ENCODE measurements around the gene C14orf119.
A peak's percentile ranks its signal among the peaks of the same experiment; 100 is the strongest.

C14orf119 gene, protein sequence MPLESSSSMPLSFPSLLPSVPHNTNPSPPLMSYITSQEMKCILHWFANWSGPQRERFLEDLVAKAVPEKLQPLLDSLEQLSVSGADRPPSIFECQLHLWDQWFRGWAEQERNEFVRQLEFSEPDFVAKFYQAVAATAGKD

DNA sequence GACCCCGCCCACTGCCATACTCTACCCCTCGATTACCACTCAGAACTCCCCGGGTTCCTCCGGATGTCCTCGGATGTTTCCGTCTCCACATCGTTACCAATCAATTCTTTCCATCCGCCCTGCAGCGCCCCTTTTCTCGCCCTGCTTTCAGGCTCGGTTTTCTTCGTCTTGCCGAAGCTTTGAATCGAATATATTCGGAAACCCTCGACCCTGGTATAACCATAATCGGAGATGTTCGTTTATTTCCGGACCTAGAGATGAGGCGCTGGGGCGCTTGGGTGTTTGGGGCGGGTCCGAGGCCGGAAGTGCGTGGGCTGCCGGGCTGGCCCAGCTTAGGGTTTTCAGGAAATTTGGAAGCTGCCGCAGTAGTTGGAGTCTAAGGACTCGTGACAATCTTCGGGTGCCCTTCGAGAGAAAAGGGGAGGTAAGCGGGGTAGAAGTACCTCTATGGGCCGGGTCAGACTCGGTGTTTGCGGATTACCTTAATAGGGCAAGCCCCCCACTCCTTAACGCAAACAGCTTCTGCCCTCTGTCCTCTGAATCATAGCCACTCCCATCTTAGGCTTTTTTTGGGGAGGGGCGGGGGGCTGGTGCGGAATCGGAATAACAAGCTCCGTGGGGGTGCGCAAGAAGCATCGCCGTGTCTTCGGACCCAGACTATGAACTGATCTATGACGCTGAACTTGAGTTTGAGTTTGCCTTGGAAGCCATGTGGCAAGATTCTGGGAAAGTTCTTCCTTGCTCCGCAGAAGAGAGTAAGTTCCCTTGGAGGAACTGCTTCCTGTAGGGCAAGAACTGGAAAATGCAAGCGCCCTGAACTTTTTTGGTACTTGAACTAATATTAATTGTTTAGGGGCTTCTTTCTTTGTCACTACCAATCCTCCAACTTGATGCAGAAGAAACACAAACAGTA lies at the start of gene C14orf119:
Gene C14orf119 (plus strand): TSS at position 310 of the 913 bp plus-strand sequence. CDS start 2,154 bp downstream, outside the sequence.
- peak; percentile 99 for DNase-seq

DNA sequence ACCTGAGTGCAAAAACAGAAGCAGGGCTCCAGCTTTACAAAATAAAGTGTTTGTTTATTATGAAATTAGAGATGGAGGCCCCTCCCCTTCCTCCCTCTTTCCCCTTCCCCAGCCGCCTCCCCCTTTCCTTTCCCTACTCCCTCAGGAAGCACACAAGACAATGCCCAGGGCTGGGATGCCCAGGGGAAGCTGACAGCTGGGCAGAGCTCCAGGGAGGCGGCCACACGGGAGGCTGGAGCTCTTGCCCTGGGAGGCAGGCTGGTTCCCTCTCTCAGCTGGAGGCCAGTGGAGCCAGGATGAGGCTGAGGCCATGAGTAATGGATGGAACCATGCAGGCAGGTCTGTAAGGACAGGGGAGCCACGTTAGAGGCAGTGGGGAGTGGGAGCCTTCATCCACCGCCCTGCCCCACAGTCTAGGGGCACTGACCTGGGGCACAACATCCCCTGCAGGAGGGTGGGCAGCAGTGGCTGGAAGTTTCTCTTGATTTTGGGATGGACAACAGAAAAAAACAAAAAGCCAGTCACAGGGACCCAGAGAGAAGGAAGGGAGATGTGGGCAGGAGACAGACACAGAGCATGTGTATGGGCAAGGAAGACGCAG lies 48.2 kb upstream of the C14orf119 start:
- DNase-seq = no peak

- DNase-seq = no peak
These were observed 47.3 kb upstream of the C14orf119 start for GRCh38 chr14:23047751-23048693.

GRCh38 chr14:23049011-23049410 lies 46.3 kb upstream of the C14orf119 start:
- DNase-seq = no peak

DNA sequence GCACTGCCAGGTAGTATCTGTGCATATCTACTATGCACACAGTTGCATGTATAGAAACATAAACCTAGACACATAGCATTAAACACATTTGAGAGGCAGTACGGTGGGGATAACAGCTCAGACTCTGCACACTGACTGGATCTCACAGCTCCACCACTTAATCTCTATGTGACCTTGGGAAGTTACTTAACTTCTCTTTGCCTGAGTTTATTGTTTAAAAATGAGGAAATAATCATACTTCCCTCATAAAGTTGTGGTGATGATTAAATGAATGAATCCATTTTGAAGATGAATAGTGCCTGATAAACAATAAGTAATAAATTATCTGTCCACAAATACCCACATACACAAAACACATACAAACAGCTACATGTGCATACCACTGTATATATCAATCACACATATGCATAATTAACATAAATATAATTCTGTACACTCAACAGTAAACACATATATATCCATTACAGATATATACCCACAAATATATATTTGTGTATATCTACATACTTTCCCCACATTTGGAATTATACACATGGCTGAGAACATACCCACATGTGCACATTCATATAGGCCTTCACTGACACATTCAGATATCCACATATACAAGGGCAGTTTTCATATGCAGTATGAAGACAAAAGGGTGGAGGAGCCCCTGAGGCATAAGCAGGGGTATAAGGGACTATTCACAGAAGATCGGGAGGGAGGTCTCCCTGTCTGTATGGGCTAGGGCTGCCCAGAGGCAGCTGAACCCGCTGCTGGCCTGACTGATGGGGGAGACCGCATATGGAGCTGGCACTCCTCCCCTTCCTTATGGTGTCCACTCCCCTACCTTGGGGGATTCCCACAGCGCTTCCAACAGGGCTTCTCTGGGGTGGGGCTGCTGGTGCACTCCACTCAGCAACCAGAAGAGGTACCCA lies 43.9 kb upstream of the C14orf119 start:
- no peak for DNase-seq

GRCh38 chr14:23052182-23052623 lies 43.1 kb upstream of the C14orf119 start:
- DNase-seq = no peak

- DNase-seq = no peak
These were observed 42.6 kb upstream of the C14orf119 start for GRCh38 chr14:23052671-23053070.

GRCh38 chr14:23053426-23053825 lies 41.9 kb upstream of the C14orf119 start:
- DNase-seq = no peak

GRCh38 chr14:23054000-23054811 lies 41.1 kb upstream of the C14orf119 start:
- DNase-seq = peak; percentile 60

DNA sequence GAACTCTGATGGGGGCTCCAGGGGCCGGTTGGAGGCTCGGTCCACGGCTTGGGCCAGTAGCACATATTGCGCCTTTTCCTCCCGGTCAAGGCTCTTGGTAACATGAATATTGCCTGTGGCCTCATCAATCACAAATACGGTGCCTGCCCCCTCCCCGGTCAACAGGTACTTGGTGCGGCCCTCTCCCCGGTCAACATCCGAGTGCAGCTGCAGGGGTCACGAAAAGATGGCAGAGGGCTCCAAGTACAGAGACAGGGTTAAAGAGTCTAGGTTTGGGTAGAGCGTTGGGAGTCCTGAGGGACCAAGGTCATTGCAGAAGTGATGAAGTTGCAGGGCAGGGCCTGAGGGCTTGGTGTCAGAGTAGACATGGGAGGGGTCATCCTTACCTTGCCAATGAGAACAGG lies 40.2 kb upstream of the C14orf119 start:
- no peak for DNase-seq

GRCh38 chr14:23055621-23056144 lies 39.6 kb upstream of the C14orf119 start:
- no peak for DNase-seq

- peak; percentile 81 for DNase-seq
These were observed 39.0 kb upstream of the C14orf119 start for GRCh38 chr14:23056145-23056955.

GRCh38 chr14:23056956-23057756 lies 38.1 kb upstream of the C14orf119 start, which contains the start of gene CDH24:
Gene CDH24, minus strand, starts transcription at chr14:23057520. Its CDS starts 1,787 bp downstream, at chr14:23055733.
- peak; percentile 83 for DNase-seq

GRCh38 chr14:23057757-23058653 lies 37.3 kb upstream of the C14orf119 start:
- peak; percentile 94 for DNase-seq

DNA sequence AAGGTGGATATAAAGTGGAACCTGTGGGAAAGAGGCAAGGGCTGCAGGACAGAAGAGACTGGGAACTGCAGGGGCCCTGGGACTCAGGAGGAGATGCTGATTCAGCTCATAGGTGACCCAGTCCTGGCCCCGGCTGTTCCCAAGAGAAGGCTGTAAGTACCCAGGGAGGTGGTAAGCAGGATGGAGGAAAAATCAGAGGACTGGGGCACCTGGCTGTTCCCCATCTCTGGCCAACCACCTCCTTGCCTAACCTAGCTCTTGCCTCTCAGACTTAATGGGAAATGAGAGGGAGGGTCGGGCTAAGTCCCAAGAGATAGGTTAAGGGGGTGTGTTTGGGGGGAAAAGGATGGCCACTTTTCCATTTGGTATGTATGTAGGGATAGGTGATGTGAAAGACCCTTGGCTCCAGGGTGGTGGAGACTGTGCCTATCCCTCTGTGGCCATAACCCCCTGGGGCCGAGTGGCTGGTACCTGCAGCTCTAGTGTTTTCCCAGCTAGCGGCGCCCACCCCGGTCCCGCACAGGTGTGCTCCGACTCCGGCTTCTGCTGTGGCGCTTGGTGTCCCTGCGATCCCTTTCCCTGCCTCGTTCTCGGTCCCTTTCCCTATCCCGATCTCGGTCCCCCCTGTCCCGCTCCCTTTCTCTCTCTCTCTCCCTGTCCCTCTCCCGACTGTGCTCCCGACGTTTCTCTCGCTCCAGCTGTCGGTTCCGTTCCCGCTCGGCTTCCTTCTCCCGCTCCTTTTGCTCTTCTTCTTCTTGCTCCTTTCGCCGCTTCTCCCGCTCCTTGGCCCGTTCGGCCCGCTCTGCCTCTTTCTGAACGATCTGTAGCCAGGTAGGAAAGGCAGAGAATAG lies 36.4 kb upstream of the C14orf119 start:
- no peak for DNase-seq

Measured in CD4-positive, alpha-beta T cell treated with Interleukin-17A for 4 hours (primary cell).